Breast epithelium (tissue), 4 donors: ENCODE results near the gene CERS3. TPM values are rescaled to one million over a fixed set of nuclear protein-coding genes. Genes with fewer than 3 reads are reported as not detected.
A peak's percentile ranks its signal among the peaks of the same experiment; 100 is the strongest.

ENCODE experiments used
- DNase-seq, 2 donors: peaks; one replicate each; pipeline ENCODE4 v3.0.0-alpha.2; 2019; ENCODE audit warnings: low spot score in 2 of 2
- H3K27ac ChIP-seq, 2 donors: fragments of 200-600 bp; sonication (generic) in 1 of 2; one replicate each; pipeline ENCODE4 v1.5.1; 2016 to 2019; ENCODE audit warnings: mild to moderate bottlenecking in 1 of 2
- H3K27me3 ChIP-seq, 2 donors: fragments of 200-600 bp; sonication (generic) in 1 of 2; one replicate each; pipeline versions ENCODE4 v1.5.1 to v1.6.0; 2017 to 2019; ENCODE audit warnings: control low read depth in 1 of 2, mild to moderate bottlenecking in 1 of 2
- H3K36me3 ChIP-seq: fragments of 200-600 bp; one replicate; pipeline ENCODE4 v1.5.1; 2019
- H3K4me1 ChIP-seq, 2 donors: fragments of 200-600 bp; sonication (generic); one replicate each; pipeline ENCODE4 v1.5.1; 2016 to 2019; ENCODE audit warnings: control low read depth in 1 of 2
- H3K4me3 ChIP-seq, 3 donors: fragments of 200-600 bp; sonication (generic); 1 replicate in 2 of 3; 2 replicates in 1 of 3; pipeline ENCODE4 v1.5.1; 2016 to 2019; ENCODE audit warnings: mild to moderate bottlenecking in 3 of 3, moderate library complexity in 2 of 3
- H3K9me3 ChIP-seq, 2 donors: fragments of 200-600 bp; sonication (generic) in 1 of 2; one replicate each; pipeline ENCODE4 v1.5.1; 2016 to 2019; ENCODE audit warnings: control low read depth in 1 of 2
- POLR2A ChIP-seq: fragments of 450-650 bp; IDR thresholded peaks from one replicate; pipeline ENCODE4 v1.6.1; 2016; ENCODE audit warnings: antibody characterized with exemption, mild to moderate bottlenecking, moderate library complexity
- POLR2AphosphoS5 ChIP-seq, 3 donors: sonication (generic); formaldehyde crosslinking; IDR thresholded peaks; one replicate each; pipeline ENCODE4 v1.6.1; 2017; ENCODE audit warnings: antibody characterized with exemption in 3 of 3
- intact Hi-C: fragments of 100-400 bp; cut with DNase I; formaldehyde crosslinking; loops from one replicate; pipeline ENCODE4 v1.15.1; 2023; ENCODE audit warnings: low total_unique reads
- total RNA-seq, 3 donors: library from RNA; depleted of rRNA; stranded (reverse); fragments of >200 nt; gene quantifications; one replicate each; pipeline ENCODE4 v1.1.0, GENCODE V29; 2016
- TF ChIP-seq, protein P1 (sequence below), 3 donors: fragments of 450-650 bp; IDR thresholded peaks; one replicate each; pipeline ENCODE4 v1.5.1; 2016 to 2017; ENCODE audit warnings: antibody characterized with exemption in 3 of 3, mild to moderate bottlenecking in 3 of 3, moderate library complexity in 3 of 3

The CERS3 gene
- total RNA-seq, 3 donors from 2014 or later, result under 0.01 to 3.7 TPM; not detected in 1

DNA sequence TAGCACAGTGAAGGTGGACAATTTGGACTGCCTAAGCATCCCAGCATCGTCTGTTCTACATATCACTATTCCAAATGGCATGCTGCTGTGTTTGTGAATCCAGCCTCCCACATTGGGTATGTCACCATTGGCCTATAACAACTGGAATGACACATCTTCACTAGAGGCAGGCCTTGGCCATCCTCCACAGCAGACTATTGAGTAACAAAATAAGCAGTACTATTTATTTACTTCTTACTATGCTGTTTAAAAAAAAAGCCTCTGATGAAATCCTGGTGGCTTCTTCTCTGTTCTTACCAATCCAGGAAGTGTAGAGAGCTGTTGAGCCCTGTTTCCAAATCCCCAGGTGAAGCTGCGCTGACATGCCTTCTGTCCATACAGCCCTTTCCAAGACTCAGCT is 30.6 kb upstream of the CERS3 start:
- Histone ChIP-seq H3K27ac (peak overlapping the region in 1 of 2 donors; percentile 55), H3K9me3 (no peaks in the 10 kb centered on the region), H3K4me3 (no peak overlapping the region), H3K36me3 (no peaks in the 10 kb centered on the region), H3K4me1 (no peaks in the 10 kb centered on the region), H3K27me3 (no peaks in the 10 kb centered on the region)
- TF ChIP-seq POLR2AphosphoS5 (IDR thresholded peaks at IDR 0.05) (no peak), POLR2A (no peak)
- TF ChIP-seq, protein P1, sequence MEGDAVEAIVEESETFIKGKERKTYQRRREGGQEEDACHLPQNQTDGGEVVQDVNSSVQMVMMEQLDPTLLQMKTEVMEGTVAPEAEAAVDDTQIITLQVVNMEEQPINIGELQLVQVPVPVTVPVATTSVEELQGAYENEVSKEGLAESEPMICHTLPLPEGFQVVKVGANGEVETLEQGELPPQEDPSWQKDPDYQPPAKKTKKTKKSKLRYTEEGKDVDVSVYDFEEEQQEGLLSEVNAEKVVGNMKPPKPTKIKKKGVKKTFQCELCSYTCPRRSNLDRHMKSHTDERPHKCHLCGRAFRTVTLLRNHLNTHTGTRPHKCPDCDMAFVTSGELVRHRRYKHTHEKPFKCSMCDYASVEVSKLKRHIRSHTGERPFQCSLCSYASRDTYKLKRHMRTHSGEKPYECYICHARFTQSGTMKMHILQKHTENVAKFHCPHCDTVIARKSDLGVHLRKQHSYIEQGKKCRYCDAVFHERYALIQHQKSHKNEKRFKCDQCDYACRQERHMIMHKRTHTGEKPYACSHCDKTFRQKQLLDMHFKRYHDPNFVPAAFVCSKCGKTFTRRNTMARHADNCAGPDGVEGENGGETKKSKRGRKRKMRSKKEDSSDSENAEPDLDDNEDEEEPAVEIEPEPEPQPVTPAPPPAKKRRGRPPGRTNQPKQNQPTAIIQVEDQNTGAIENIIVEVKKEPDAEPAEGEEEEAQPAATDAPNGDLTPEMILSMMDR (IDR thresholded peaks at IDR 0.05), result no peak
- intact Hi-C loops, result no loop called here
- no peak for DNase-seq

DNA sequence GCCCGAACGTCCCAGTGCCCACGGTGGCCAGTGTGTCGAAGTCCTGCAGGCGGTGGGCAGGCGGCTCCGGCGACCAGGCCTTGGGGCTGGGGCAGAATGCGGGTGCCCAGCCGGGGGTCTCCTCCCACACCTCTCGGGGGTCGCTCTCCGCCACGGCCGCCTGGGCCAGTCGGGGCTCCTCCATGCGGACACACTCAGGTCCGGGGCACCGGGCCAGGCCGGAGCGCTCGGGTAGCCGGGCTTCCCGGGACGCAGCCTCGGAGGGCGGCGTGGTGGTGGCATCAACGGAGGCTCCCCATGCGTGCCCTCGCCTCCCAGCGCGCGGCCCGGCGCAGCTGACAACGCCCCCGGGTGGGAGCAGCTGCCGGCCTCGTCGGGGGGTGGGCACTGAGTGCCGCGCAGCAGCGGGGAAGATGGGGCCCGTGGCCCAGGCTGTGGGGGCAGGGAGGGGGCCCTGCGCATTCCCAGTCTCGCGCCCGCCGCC is 30.1 kb upstream of the CERS3 start:
- intact Hi-C loops, result no loop called here
- no peak overlapping the region for H3K4me3 ChIP-seq
- no peak for DNase-seq
- H3K4me1 ChIP-seq, result no peaks in the 10 kb centered on the region
- H3K36me3 ChIP-seq, result no peaks in the 10 kb centered on the region
- H3K27ac ChIP-seq, result peak overlapping the region in 1 of 2 donors; percentile 55
- no peaks in the 10 kb centered on the region for H3K27me3 ChIP-seq
- no peaks in the 10 kb centered on the region for H3K9me3 ChIP-seq
- TF ChIP-seq, protein P1 (IDR thresholded peaks at IDR 0.05), result no peak
- TF ChIP-seq POLR2AphosphoS5 (IDR thresholded peaks at IDR 0.05) (no peak), POLR2A (no peak)

GRCh38 chr15:100553468-100553867 is 24.7 kb upstream of the CERS3 start:
- DNase-seq, result no peak
- H3K4me1 ChIP-seq, result no peaks in the 10 kb centered on the region
- no peaks in the 10 kb centered on the region for H3K36me3 ChIP-seq
- no peaks in the 10 kb centered on the region for H3K9me3 ChIP-seq
- intact Hi-C loops, result no loop called here
- no peak overlapping the region for H3K4me3 ChIP-seq
- no peak overlapping the region for H3K27ac ChIP-seq
- TF ChIP-seq POLR2A, result no peak
- TF ChIP-seq, protein P1 (IDR thresholded peaks at IDR 0.05), result no peak
- TF ChIP-seq POLR2AphosphoS5 (IDR thresholded peaks at IDR 0.05), result no peak
- H3K27me3 ChIP-seq, result no peaks in the 10 kb centered on the region

DNA sequence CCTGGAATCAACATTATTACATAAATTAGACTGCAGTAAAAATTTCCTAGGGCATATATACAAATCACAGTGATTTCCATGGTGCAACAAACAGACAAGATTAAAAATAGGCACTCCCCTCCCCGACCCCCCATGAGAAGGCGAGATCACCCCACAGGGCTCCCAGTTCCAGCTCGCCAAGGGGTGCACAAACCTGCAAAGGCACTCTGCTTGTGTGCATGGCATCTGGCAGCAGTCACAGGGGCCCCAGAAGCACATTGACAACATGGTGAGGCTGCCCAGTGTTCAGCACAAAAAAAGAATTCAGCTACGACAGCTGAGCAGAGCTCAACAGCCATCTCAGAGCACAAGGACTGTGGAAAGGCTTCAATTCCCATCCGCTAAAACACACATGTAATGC is 19.2 kb upstream of the CERS3 start:
- no peaks in the 10 kb centered on the region for H3K9me3 ChIP-seq
- DNase-seq, result no peak
- no peak overlapping the region for H3K4me3 ChIP-seq
- H3K36me3 ChIP-seq, result no peaks in the 10 kb centered on the region
- intact Hi-C loops, result no loop called here
- H3K27ac ChIP-seq, result no peak overlapping the region
- TF ChIP-seq POLR2A (no peak), POLR2AphosphoS5 (IDR thresholded peaks at IDR 0.05) (no peak)
- TF ChIP-seq, protein P1 (IDR thresholded peaks at IDR 0.05), result no peak
- H3K27me3 ChIP-seq, result no peaks in the 10 kb centered on the region
- no peaks in the 10 kb centered on the region for H3K4me1 ChIP-seq

- TF ChIP-seq, protein P1 (IDR thresholded peaks at IDR 0.05), result no peak
- TF ChIP-seq POLR2A, result no peak
- TF ChIP-seq POLR2AphosphoS5 (IDR thresholded peaks at IDR 0.05), result no peak
These were observed 16.2 kb upstream of the CERS3 start for GRCh38 chr15:100544946-100545345.

More at GRCh38 chr15:100544946-100545345, 16.2 kb upstream of the CERS3 start:
- Histone ChIP-seq H3K4me1 (no peaks in the 10 kb centered on the region), H3K9me3 (no peaks in the 10 kb centered on the region), H3K27me3 (no peaks in the 10 kb centered on the region), H3K27ac (no peak overlapping the region), H3K4me3 (no peak overlapping the region), H3K36me3 (no peaks in the 10 kb centered on the region)
- intact Hi-C loops, result no loop called here
- no peak for DNase-seq
